HCEC 1CT (cell line): ENCODE results near the gene FHIT.

Source experiments
- DNase-seq: peaks from one replicate; pipeline ENCODE4 v3.0.0-alpha.2; 2017

Gene FHIT

GRCh38 chr3:60189304-60189703 is 1061.9 kb downstream of the FHIT start:
- no peak for DNase-seq

- DNase-seq = no peak
Measured at GRCh38 chr3:60188803-60189202, 1062.4 kb downstream of the FHIT start.

GRCh38 chr3:60187343-60187742 is 1063.9 kb downstream of the FHIT start:
- no peak for DNase-seq

- no peak for DNase-seq
Measured at GRCh38 chr3:60186359-60186758, 1064.9 kb downstream of the FHIT start.

- no peak for DNase-seq
Measured at GRCh38 chr3:60185161-60185560, 1066.1 kb downstream of the FHIT start.

- no peak for DNase-seq
Measured at GRCh38 chr3:60182697-60183096, 1068.6 kb downstream of the FHIT start.

GRCh38 chr3:60178931-60179653 is 1072.2 kb downstream of the FHIT start:
- DNase-seq = no peak

- DNase-seq = no peak
Measured at GRCh38 chr3:60177726-60178125, 1073.5 kb downstream of the FHIT start.

GRCh38 chr3:60176614-60177013 is 1074.6 kb downstream of the FHIT start:
- no peak for DNase-seq

- no peak for DNase-seq
Measured at GRCh38 chr3:60175680-60176079, 1075.6 kb downstream of the FHIT start.

GRCh38 chr3:60169755-60170154 is 1081.5 kb downstream of the FHIT start:
- no peak for DNase-seq

- no peak for DNase-seq
Measured at GRCh38 chr3:60167186-60167585, 1084.1 kb downstream of the FHIT start.

GRCh38 chr3:60160822-60161748 is 1090.2 kb downstream of the FHIT start:
- DNase-seq = no peak

GRCh38 chr3:60160111-60160821 is 1091.0 kb downstream of the FHIT start:
- no peak for DNase-seq

- DNase-seq = no peak
Measured at GRCh38 chr3:60158035-60158434, 1093.2 kb downstream of the FHIT start.

- no peak for DNase-seq
Measured at GRCh38 chr3:60154011-60154410, 1097.2 kb downstream of the FHIT start.

GRCh38 chr3:60153221-60153999 is 1097.8 kb downstream of the FHIT start:
- no peak for DNase-seq

GRCh38 chr3:60149501-60149900 is 1101.8 kb downstream of the FHIT start:
- no peak for DNase-seq

- DNase-seq = no peak
Measured at GRCh38 chr3:60147249-60147950, 1103.9 kb downstream of the FHIT start.

GRCh38 chr3:60146121-60146520 is 1105.1 kb downstream of the FHIT start:
- DNase-seq = no peak

GRCh38 chr3:60144071-60144470 is 1107.2 kb downstream of the FHIT start:
- no peak for DNase-seq

GRCh38 chr3:60142009-60142408 is 1109.2 kb downstream of the FHIT start:
- no peak for DNase-seq
